Adipose tissue (tissue), 3 donors: ENCODE data around the gene NEDD9. TPM values are rescaled to one million over a fixed set of nuclear protein-coding genes. Genes with fewer than 3 reads are reported as not detected.

Source experiments
- H3K27ac ChIP-seq: one replicate; pipeline ENCODE4 v1.5.1; 2013; ENCODE audit warnings: low read depth, low read length
- WGBS, 3 donors: extraction: QIAGEN DNeasy Blood & Tissue Kit; methylation state at CpG; one replicate each; pipeline ENCODE4 v1.1.7; 2013; 5-methylcytosine and 5-hydroxymethylcytosine counted together
- polyA plus RNA-seq, 3 donors: library from polyadenylated mRNA; stranded (reverse); fragments of 200-250 nt; gene quantifications; one replicate each; pipeline ENCODE4 v1.2.3, GENCODE V29; 2013
- donor health status: healthy with polysubstance abuse.
- donor health status: Bipolar disorder and iron deficiency.
- donor health status: healthy.

NEDD9 gene
- polyA plus RNA-seq, 3 donors: 7.5 to 48.5 (median 25.4) TPM

GRCh38 chr6:11196511-11197174, 35.8 kb downstream of the NEDD9 start:
- WGBS, 3 donors: 52 to 66% (median 53%) methylated on average over 15 of the region's 15 CpGs
- H3K27ac ChIP-seq: no peak overlapping the region

- H3K27ac ChIP-seq: no peak overlapping the region
- 58 to 71% (median 69%) methylated on average over 12 of the region's 12 CpGs for WGBS, 3 donors
These were observed 37.9 kb downstream of the NEDD9 start for GRCh38 chr6:11194356-11195218.

- WGBS, 3 donors: 94 to 98% (median 96%) methylated on average over 6 of the region's 6 CpGs
- H3K27ac ChIP-seq: no peak overlapping the region
These were observed 39.0 kb downstream of the NEDD9 start for GRCh38 chr6:11193434-11193833.

GRCh38 chr6:11192167-11192566, 40.3 kb downstream of the NEDD9 start:
- WGBS, 3 donors: 66 to 75% (median 69%) methylated on average over 5 of the region's 5 CpGs
- no peak overlapping the region for H3K27ac ChIP-seq

- 94 to 96% (median 95%) methylated on average over 20 of the region's 20 CpGs for WGBS, 3 donors
- no peak overlapping the region for H3K27ac ChIP-seq
These were observed 41.7 kb downstream of the NEDD9 start for GRCh38 chr6:11190625-11191245.

GRCh38 chr6:11189865-11190624, 42.4 kb downstream of the NEDD9 start:
- whole genome bisulfite sequencing, 3 donors: 95 to 98% (median 97%) methylated on average over 21 of the region's 21 CpGs
- no peak overlapping the region for H3K27ac ChIP-seq

GRCh38 chr6:11188161-11188915, 44.1 kb downstream of the NEDD9 start:
- WGBS, 3 donors: 58 to 94% (median 90%) methylated on average over 5 of the region's 5 CpGs
- no peak overlapping the region for H3K27ac ChIP-seq

GRCh38 chr6:11187301-11187700, 45.2 kb downstream of the NEDD9 start:
- 95 to 97% (median 95%) methylated on average over 6 of the region's 6 CpGs for WGBS, 3 donors
- H3K27ac ChIP-seq: no peak overlapping the region

GRCh38 chr6:11185204-11185842, 47.1 kb downstream of the NEDD9 start:
- H3K27ac ChIP-seq: no peak overlapping the region
- 91 to 93% (median 92%) methylated on average over 17 of the region's 17 CpGs for WGBS, 3 donors

GRCh38 chr6:11183761-11184362, 48.6 kb downstream of the NEDD9 start:
- no peak overlapping the region for H3K27ac ChIP-seq
- WGBS, 3 donors: 95 to 98% (median 95%) methylated on average over 3 of the region's 3 CpGs

- no peak overlapping the region for H3K27ac ChIP-seq
- WGBS, 3 donors: 95 to 98% (median 95%) methylated on average over 3 of the region's 3 CpGs
These were observed 50.9 kb downstream of the NEDD9 start for GRCh38 chr6:11181478-11182136.

GRCh38 chr6:11179419-11180202, 52.9 kb downstream of the NEDD9 start:
- no peak overlapping the region for H3K27ac ChIP-seq
- 72 to 82% (median 74%) methylated on average over 8 of the region's 8 CpGs for WGBS, 3 donors

GRCh38 chr6:11179088-11179418, 53.4 kb downstream of the NEDD9 start:
- H3K27ac ChIP-seq: no peak overlapping the region

GRCh38 chr6:11177271-11177670, 55.2 kb downstream of the NEDD9 start:
- 95 to 100% (median 100%) methylated on average over 1 of the region's 1 CpG for WGBS, 3 donors
- H3K27ac ChIP-seq: no peak overlapping the region

More at GRCh38 chr6:11179088-11179418, 53.4 kb downstream of the NEDD9 start:
- WGBS, 3 donors: 84 to 99% (median 94%) methylated on average over 6 of the region's 6 CpGs

- 83 to 97% (median 86%) methylated on average over 5 of the region's 5 CpGs for WGBS, 3 donors
- H3K27ac ChIP-seq: no peak overlapping the region
These were observed 58.2 kb downstream of the NEDD9 start for GRCh38 chr6:11174242-11174611.
